GM12878 (cell line): ENCODE results near the gene GGT6. TPM values are rescaled to one million over a fixed set of nuclear protein-coding genes. Genes with fewer than 3 reads are reported as not detected.

ENCODE experiments used
- ATAC-seq: fragments of 200-7000 bp; cut with Tn5 transposase; 3 replicates; pipeline ENCODE4 v1.9.1; 2020; ENCODE audit warnings: mild to moderate bottlenecking, moderate library complexity
- BruUV-seq: library from RNA; stranded (reverse); fragments of 400-500 nt; replicated peaks from 2 replicates; lab custom pipeline; 2021; lab: Mats Ljungman, UMichigan
- CTCF ChIA-PET: fragments of 300-600 bp; sonication (Branson Sonifier 250); formaldehyde crosslinking; extraction: SDS; loops from one replicate; lab custom pipeline; 2021; ENCODE audit warnings: inconsistent platforms; lab: Yijun Ruan, JAX
- POLR2A ChIA-PET: fragments of 350-600 bp; formaldehyde crosslinking; extraction: SDS; loops from one replicate; lab custom pipeline; 2021; ENCODE audit warnings: inconsistent platforms; lab: Charles Lee
- RAD21 ChIA-PET: fragments of 300-600 bp; sonication (Branson Sonifier 250); formaldehyde crosslinking; loops from one replicate; lab custom pipeline; 2023; ENCODE audit warnings: antibody characterized with exemption; ENCODE audit not compliant: unreplicated experiment; lab: Charles Lee
- SMC1A ChIA-PET: fragments of 300-600 bp; sonication (Branson Sonifier 250); formaldehyde crosslinking; loops from one replicate; lab custom pipeline; 2023; ENCODE audit not compliant: unreplicated experiment, uncharacterized antibody; lab: Charles Lee
- DNase-seq: peaks from one replicate; pipeline ENCODE4 v3.0.0-alpha.2; 2011; ENCODE audit warnings: low read depth, low spot score
- FAIRE-seq: peaks from 3 replicates; lab custom pipeline; 2011; peaks lifted over from hg19 to GRCh38; lab: Jason Lieb, UNC
- H2AFZ ChIP-seq: 2 replicates; pipeline ENCODE4 v1.6.0; 2011; ENCODE audit warnings: low read depth, low read length, control low read depth; ENCODE audit not compliant: control insufficient read depth
- H3K27ac ChIP-seq: 2 replicates; pipeline ENCODE4 v1.5.1; 2011; ENCODE audit warnings: control low read depth; ENCODE audit not compliant: control insufficient read depth, insufficient read depth
- H3K27me3 ChIP-seq, 2 experiments: replicated peaks in 1 of 2; 2 replicates each; pipeline versions ENCODE4 v1.6.0 to v1.6.1; 2011; ENCODE audit warnings: low read length in 1 of 2; ENCODE audit not compliant: control insufficient read depth in 2 of 2, insufficient read depth in 2 of 2
- H3K36me3 ChIP-seq, 2 experiments: 2 replicates each; pipeline ENCODE4 v1.5.1; 2011; ENCODE audit warnings: low read length in 1 of 2; ENCODE audit not compliant: control insufficient read depth in 2 of 2, insufficient read depth in 2 of 2
- H3K4me1 ChIP-seq: 2 replicates; pipeline ENCODE4 v1.6.1; 2011; ENCODE audit warnings: mild to moderate bottlenecking, low read length, moderate library complexity, mixed read lengths; ENCODE audit not compliant: control insufficient read depth, insufficient read depth
- H3K4me2 ChIP-seq: 2 replicates; pipeline ENCODE4 v1.6.0; 2011; ENCODE audit warnings: control low read depth; ENCODE audit not compliant: control insufficient read depth, insufficient read depth
- H3K4me3 ChIP-seq: fragments of 200-600 bp; sonication (generic); 2 replicates; pipeline ENCODE4 v1.5.1; 2016
- H3K79me2 ChIP-seq: 2 replicates; pipeline ENCODE4 v1.6.0; 2011; ENCODE audit warnings: low read length; ENCODE audit not compliant: control insufficient read depth, insufficient read depth
- H3K9ac ChIP-seq: 2 replicates; pipeline ENCODE4 v1.8.0; 2011; ENCODE audit warnings: low read length, control low read depth, mixed read lengths; ENCODE audit not compliant: control insufficient read depth, insufficient read depth
- H3K9me3 ChIP-seq: replicated peaks from 3 replicates; pipeline ENCODE4 v1.5.1; 2011; ENCODE audit warnings: mild to moderate bottlenecking, low read length; ENCODE audit not compliant: control insufficient read depth, insufficient read depth
- H4K20me1 ChIP-seq: 2 replicates; pipeline ENCODE4 v1.6.0; 2011; ENCODE audit not compliant: control insufficient read depth, insufficient read depth
- BACH1 ChIP-seq: fragments of 450-650 bp; IDR thresholded peaks from 2 replicates; pipeline ENCODE4 v1.6.1; 2017; ENCODE audit warnings: mild to moderate bottlenecking, borderline replicate concordance
- DPF2 ChIP-seq: fragments of 450-650 bp; IDR thresholded peaks from 2 replicates; pipeline ENCODE4 v1.6.1; 2017; ENCODE audit warnings: mild to moderate bottlenecking
- EGR1 ChIP-seq, 2 experiments: IDR thresholded peaks; 1 replicate in 1 of 2; 2 replicates in 1 of 2; pipeline ENCODE4 v1.6.1; 2011 to 2012; ENCODE audit warnings: low read depth in 2 of 2, low read length in 2 of 2, borderline replicate concordance in 1 of 2, mild to moderate bottlenecking in 1 of 2, moderate library complexity in 1 of 2
- FOXM1 ChIP-seq: IDR thresholded peaks from 2 replicates; pipeline ENCODE4 v1.6.1; 2012; ENCODE audit warnings: low read depth, mild to moderate bottlenecking, inconsistent platforms, low read length, moderate library complexity
- HSF1 ChIP-seq: fragments of 150-350 bp; IDR thresholded peaks from 2 replicates; pipeline ENCODE4 v1.6.1; 2014; ENCODE audit warnings: mild to moderate bottlenecking, low read depth, low read length
- MEF2A ChIP-seq: IDR thresholded peaks from 2 replicates; pipeline ENCODE4 v1.6.1; 2011; ENCODE audit warnings: low read depth, mild to moderate bottlenecking, low read length, moderate library complexity; ENCODE audit not compliant: insufficient read depth
- NR2F1 ChIP-seq: fragments of 450-650 bp; conservative IDR thresholded peaks from 2 replicates; pipeline ENCODE4 v1.6.1; 2017; ENCODE audit warnings: mild to moderate bottlenecking
- PAX8 ChIP-seq: fragments of 450-650 bp; IDR thresholded peaks from 2 replicates; pipeline ENCODE4 v1.6.1; 2017; ENCODE audit warnings: mild to moderate bottlenecking, moderate library complexity
- PML ChIP-seq: IDR thresholded peaks from 2 replicates; pipeline ENCODE4 v1.6.1; 2012; ENCODE audit warnings: low read length, inconsistent platforms
- POLR2AphosphoS5 ChIP-seq: IDR thresholded peaks from 2 replicates; pipeline ENCODE4 v1.6.1; 2011; ENCODE audit warnings: mild to moderate bottlenecking, low read length, inconsistent platforms
- SIN3A ChIP-seq: IDR thresholded peaks from 2 replicates; pipeline ENCODE4 v1.6.1; 2012; ENCODE audit warnings: low read depth, low read length, improper control_type of control experiment
- SRF ChIP-seq, 2 experiments: IDR thresholded peaks; 2 replicates each; pipeline ENCODE4 v1.6.1; 2011; ENCODE audit warnings: low read depth in 2 of 2, low read length in 2 of 2, mild to moderate bottlenecking in 1 of 2, moderate library complexity in 1 of 2
- STAT3 ChIP-seq: IDR thresholded peaks from 2 replicates; pipeline ENCODE4 v1.6.1; 2011; ENCODE audit warnings: low read depth, low read length, improper control_type of control experiment
- USF2 ChIP-seq: IDR thresholded peaks from 2 replicates; pipeline ENCODE4 v1.6.1; 2011; ENCODE audit warnings: low read depth, low read length, improper control_type of control experiment, borderline replicate concordance
- ZNF24 ChIP-seq: fragments of 450-650 bp; IDR thresholded peaks from 2 replicates; pipeline ENCODE4 v1.6.1; 2017; ENCODE audit warnings: antibody characterized with exemption, mild to moderate bottlenecking
- ZNF274 ChIP-seq: IDR thresholded peaks from one replicate; pipeline ENCODE4 v1.8.0; 2011; ENCODE audit not compliant: insufficient read length, insufficient read depth
- ZNF384 ChIP-seq: IDR thresholded peaks from 2 replicates; pipeline ENCODE4 v1.6.1; 2012; ENCODE audit warnings: low read depth, mild to moderate bottlenecking, low read length, improper control_type of control experiment, borderline replicate concordance
- ZNF592 ChIP-seq: fragments of 450-650 bp; IDR thresholded peaks from 2 replicates; pipeline ENCODE4 v1.6.1; 2017; ENCODE audit warnings: mild to moderate bottlenecking, moderate library complexity
- WGBS: methylation state at CpG from one replicate; pipeline ENCODE4 v1.1.6; 2016; ENCODE audit warnings: low lambda C conversion rate; ENCODE audit not compliant: insufficient replicate concordance, insufficient coverage; ENCODE audit errors: missing lambda C conversion rate; 5-methylcytosine and 5-hydroxymethylcytosine counted together
- in situ Hi-C: fragments of 300-500 bp; cut with MboI; formaldehyde crosslinking; loops from 9 replicates; pipeline ENCODE4 v1.14.3; 2018; ENCODE audit warnings: mixed read lengths
- intact Hi-C: fragments of 100-400 bp; cut with micrococcal nuclease; formaldehyde crosslinking; loops from one replicate; pipeline ENCODE4 v1.14.2; 2022; ENCODE audit not compliant: unreplicated experiment
- polyA plus RNA-seq, 11 experiments: library from polyadenylated mRNA; depleted of rRNA in 4 of 11; unstranded in 6 of 11; stranded (reverse) in 5 of 11; fragments of >200 nt; fragmentation: Nextera tagmentation in 4 of 11; fragmentation: Illumina TruSeq in 1 of 11; extraction: Ambion mirVana in 4 of 11; extraction: Trizol in 1 of 11; gene quantifications; 1 replicate in 1 of 11; 2 replicates in 10 of 11; pipeline versions ENCODE4 v1.2.1 to v1.2.3, GENCODE V29; 2011 to 2016; ENCODE audit warnings: inconsistent platforms in 2 of 11, missing spikeins in 2 of 11, low read depth in 1 of 11
- total RNA-seq, 4 experiments: library from RNA; depleted of rRNA in 3 of 4; stranded (reverse); fragments of >200 nt in 3 of 4; fragmentation: Illumina TruSeq in 1 of 4; extraction: Trizol in 1 of 4; gene quantifications; 2 replicates each; pipeline versions ENCODE4 v1.2.1 to v1.2.3, GENCODE V29; 2013 to 2021

GGT6 gene
- total and polyA plus RNA-seq, 10 of the 15 experiments (the other 5 are each of a cell fraction or from before 2014, with no cell fraction given) = 0.01 to 0.26 (median 0.13) TPM; not detected in 5

DNA sequence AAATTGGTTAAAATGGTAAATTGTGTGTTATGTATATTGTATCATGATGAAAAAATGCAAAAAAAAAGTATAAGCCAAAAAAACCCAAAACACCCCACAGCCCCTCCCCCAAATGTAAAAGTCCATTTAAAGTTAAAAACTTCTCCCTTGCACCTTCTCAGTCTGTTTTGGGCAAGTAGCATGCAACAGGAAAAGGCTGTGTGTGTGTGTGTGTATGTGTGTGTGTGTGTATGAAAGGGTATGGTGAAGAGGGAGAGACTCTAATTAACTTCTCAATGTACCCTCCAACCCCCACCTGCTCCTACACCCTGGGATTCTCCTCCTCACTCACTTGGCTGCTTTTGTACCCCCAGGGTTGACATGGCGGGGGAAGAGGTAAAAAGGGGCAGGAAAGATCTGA, 9.2 kb upstream of the GGT6 start:
- H3K4me2 ChIP-seq = no peak overlapping the region
- no TSS peak for BruUV-seq
- no peak for FAIRE-seq
- no peak for TF ChIP-seq ZNF384
- no peak for TF ChIP-seq NR2F1
- no peak for TF ChIP-seq DPF2
- no peak for TF ChIP-seq HSF1
- no peak for TF ChIP-seq SRF (IDR thresholded peaks at IDR 0.05; ENCODE audit: low read depth in 2 of 2, low read length in 2 of 2)
- no peak for TF ChIP-seq USF2
- TF ChIP-seq POLR2AphosphoS5 = no peak
- TF ChIP-seq STAT3 = no peak
- TF ChIP-seq BACH1 = no peak
- TF ChIP-seq ZNF24 = no peak
- no peak for TF ChIP-seq PML
- no peak for TF ChIP-seq ZNF592
- TF ChIP-seq SIN3A = no peak
- no peak for TF ChIP-seq FOXM1
- TF ChIP-seq MEF2A = no peak
- TF ChIP-seq PAX8 = no peak
- no peak for TF ChIP-seq EGR1 (IDR thresholded peaks at IDR 0.05; ENCODE audit: borderline replicate concordance in 1 of 2, low read depth in 2 of 2, low read length in 2 of 2)
- no peak for TF ChIP-seq ZNF274

More for the DNA sequence above, 9.2 kb upstream of the GGT6 start:
- no peaks in the 10 kb centered on the region for H3K9me3 ChIP-seq
- ATAC-seq = no peak
- 90% methylated on average over 1 of the region's 1 CpG for WGBS
- H3K9ac ChIP-seq = no peak overlapping the region
- in situ Hi-C loops = loop anchor here (5.0 kb wide), 1 partner anchor 53 kb away; no protein-coding TSS in a partner anchor
- DNase-seq = no peak
- SMC1A ChIA-PET = interaction anchor here (1.5 kb wide), 1 partner anchor 149 kb away, joined by 3 read pairs; no protein-coding TSS in a partner anchor
- CTCF ChIA-PET = interaction anchor here (1.0 to 6.3 kb wide), 4 partner anchors 14 to 149 kb away, joined by 3 to 135 read pairs (median 32); partner anchors contain the start of gene MYBBP1A
- no peak overlapping the region for H3K27ac ChIP-seq
- H3K4me3 ChIP-seq = no peak overlapping the region
- POLR2A ChIA-PET = no interaction called here
- H3K4me1 ChIP-seq = peaks cover 6% of the 10 kb centered on the region; the same call in 1 of the 2 replicates
- H3K27me3 ChIP-seq = no peaks in the 10 kb centered on the region
- H2AFZ ChIP-seq = no peak overlapping the region
- RAD21 ChIA-PET = no interaction called here
- intact Hi-C loops = loop anchor here (10.0 kb wide), 1 partner anchor 145 kb away; no protein-coding TSS in a partner anchor
- no peaks in the 10 kb centered on the region for H3K36me3 ChIP-seq
- H4K20me1 ChIP-seq = no peaks in the 10 kb centered on the region
- no peaks in the 10 kb centered on the region for H3K79me2 ChIP-seq
